OCI-LY1 (cell line): Measurements from ENCODE around the gene FAM234B.

ENCODE experiments used
- H2AFZ ChIP-seq: fragments of 200-600 bp; sonication (generic), shearing (Covaris generic); 2 replicates; pipeline ENCODE4 v1.6.0; 2014; ENCODE audit warnings: antibody characterized with exemption, mild to moderate bottlenecking, low read length
- H3F3A ChIP-seq: fragments of 200-600 bp; sonication (generic), shearing (Covaris generic); 2 replicates; pipeline ENCODE4 v1.6.0; 2014; ENCODE audit warnings: mild to moderate bottlenecking, antibody characterized with exemption, low read length, moderate library complexity; ENCODE audit not compliant: insufficient read depth
- H3K27ac ChIP-seq: fragments of 200-600 bp; sonication (generic); 2 replicates; pipeline ENCODE4 v1.5.1; 2014; ENCODE audit warnings: low read length, mixed run types, mild to moderate bottlenecking, low read depth; ENCODE audit not compliant: poor library complexity, severe bottlenecking
- H3K27me3 ChIP-seq: fragments of 200-600 bp; sonication (generic); 2 replicates; pipeline ENCODE4 v1.6.0; 2014; ENCODE audit warnings: antibody characterized with exemption, mild to moderate bottlenecking, low read length, moderate library complexity; ENCODE audit not compliant: insufficient read depth
- H3K36me3 ChIP-seq: fragments of 200-600 bp; sonication (generic); 2 replicates; pipeline ENCODE4 v1.6.1; 2014; ENCODE audit warnings: mild to moderate bottlenecking, antibody characterized with exemption, low read length, moderate library complexity, mixed read lengths; ENCODE audit not compliant: insufficient read depth
- H3K4me1 ChIP-seq: fragments of 200-600 bp; sonication (generic); 2 replicates; pipeline ENCODE4 v1.5.1; 2014; ENCODE audit warnings: mild to moderate bottlenecking, low read length, moderate library complexity; ENCODE audit not compliant: insufficient read depth, severe bottlenecking
- H3K4me2 ChIP-seq: fragments of 200-600 bp; sonication (generic), shearing (Covaris generic); 2 replicates; pipeline ENCODE4 v1.6.1; 2014; ENCODE audit warnings: low read length
- H3K4me3 ChIP-seq: fragments of 200-600 bp; sonication (generic); 2 replicates; pipeline ENCODE4 v1.5.1; 2014; ENCODE audit warnings: low read length, low read depth, mild to moderate bottlenecking, mixed read lengths; ENCODE audit not compliant: poor library complexity, severe bottlenecking
- H3K79me2 ChIP-seq: fragments of 200-600 bp; shearing (Covaris generic); 2 replicates; pipeline ENCODE4 v1.6.1; 2016; ENCODE audit warnings: mixed run types, low read length, mixed read lengths; ENCODE audit not compliant: insufficient read depth
- H3K9ac ChIP-seq: fragments of 200-600 bp; sonication (generic), shearing (Covaris generic); 2 replicates; pipeline ENCODE4 v1.6.1; 2014; ENCODE audit warnings: mild to moderate bottlenecking, low read length, mixed read lengths
- H3K9me2 ChIP-seq: fragments of 200-600 bp; sonication (generic), shearing (Covaris generic); 2 replicates; pipeline ENCODE4 v1.6.1; 2014; ENCODE audit warnings: low read depth, mild to moderate bottlenecking, low read length, mixed read lengths
- H3K9me3 ChIP-seq: fragments of 200-600 bp; shearing (Covaris generic); 2 replicates; pipeline ENCODE4 v1.6.1; 2014; ENCODE audit warnings: low read length, mixed read lengths
- H4K20me1 ChIP-seq: fragments of 200-600 bp; sonication (generic), shearing (Covaris generic); 2 replicates; pipeline ENCODE4 v1.6.0; 2016; ENCODE audit warnings: mild to moderate bottlenecking, low read length; ENCODE audit not compliant: insufficient read depth
- CTCF ChIP-seq: fragments of 200-600 bp; sonication (generic), shearing (Covaris generic); IDR thresholded peaks from 2 replicates; pipeline ENCODE4 v1.5.1; 2017; ENCODE audit warnings: mild to moderate bottlenecking, antibody characterized with exemption, low read length, moderate library complexity, mixed read lengths
- EZH2 ChIP-seq: fragments of 200-600 bp; sonication (generic), shearing (Covaris generic); IDR thresholded peaks from 2 replicates; pipeline ENCODE4 v1.8.0; 2017; ENCODE audit warnings: borderline replicate concordance, mixed run types, mild to moderate bottlenecking, antibody characterized with exemption, low read length, moderate library complexity, mixed read lengths

FAM234B gene

GRCh38 chr12:12997156-12997555 lies 47.0 kb upstream of the FAM234B start:
- Histone ChIP-seq H3K4me3 (no peak overlapping the region), H2AFZ (no peak overlapping the region), H3K9me2 (no peaks in the 10 kb centered on the region), H3K4me1 (peaks cover 15% of the 10 kb centered on the region), H4K20me1 (no peaks in the 10 kb centered on the region), H3K36me3 (no peaks in the 10 kb centered on the region), H3K4me2 (no peak overlapping the region), H3K27ac (no peak overlapping the region), H3K27me3 (peaks cover 7% of the 10 kb centered on the region; the same call in 1 of the 2 replicates), H3F3A (no peaks in the 10 kb centered on the region), H3K79me2 (no peaks in the 10 kb centered on the region), H3K9ac (no peak overlapping the region), H3K9me3 (no peaks in the 10 kb centered on the region)
- TF ChIP-seq CTCF (no peak), EZH2 (no peak)

- Histone ChIP-seq H3K4me3 (no peak overlapping the region), H3K9me3 (no peaks in the 10 kb centered on the region), H3K27ac (no peak overlapping the region), H3K27me3 (peaks cover 7% of the 10 kb centered on the region; the same call in 1 of the 2 replicates), H3K4me2 (no peak overlapping the region), H3F3A (no peaks in the 10 kb centered on the region), H3K36me3 (no peaks in the 10 kb centered on the region), H3K9ac (no peak overlapping the region), H3K4me1 (peaks cover 15% of the 10 kb centered on the region), H3K79me2 (no peaks in the 10 kb centered on the region), H2AFZ (no peak overlapping the region), H4K20me1 (no peaks in the 10 kb centered on the region), H3K9me2 (no peaks in the 10 kb centered on the region)
- TF ChIP-seq EZH2 (no peak), CTCF (no peak)
These were observed 46.4 kb upstream of the FAM234B start for GRCh38 chr12:12997734-12998133.

- H3K36me3 ChIP-seq = no peaks in the 10 kb centered on the region
- no peaks in the 10 kb centered on the region for H3K79me2 ChIP-seq
- H3K4me1 ChIP-seq = peaks cover 15% of the 10 kb centered on the region
- H3K27ac ChIP-seq = no peak overlapping the region
- no peaks in the 10 kb centered on the region for H3F3A ChIP-seq
- no peak overlapping the region for H2AFZ ChIP-seq
- H3K9ac ChIP-seq = no peak overlapping the region
- no peak for TF ChIP-seq CTCF
- no peak for TF ChIP-seq EZH2
- no peaks in the 10 kb centered on the region for H4K20me1 ChIP-seq
- no peak overlapping the region for H3K4me2 ChIP-seq
- H3K27me3 ChIP-seq = peaks cover 7% of the 10 kb centered on the region; the same call in 1 of the 2 replicates
- no peaks in the 10 kb centered on the region for H3K9me2 ChIP-seq
- no peaks in the 10 kb centered on the region for H3K9me3 ChIP-seq
- no peak overlapping the region for H3K4me3 ChIP-seq
These were observed 45.9 kb upstream of the FAM234B start for GRCh38 chr12:12998248-12998647.
